ENCODE data around the gene SLC9A8.
"Not testable (repeated sequence)": the region's sequence is repeated elsewhere in the genome, so short reads cannot be mapped to it uniquely, and the experiment has no call there.

DNA sequence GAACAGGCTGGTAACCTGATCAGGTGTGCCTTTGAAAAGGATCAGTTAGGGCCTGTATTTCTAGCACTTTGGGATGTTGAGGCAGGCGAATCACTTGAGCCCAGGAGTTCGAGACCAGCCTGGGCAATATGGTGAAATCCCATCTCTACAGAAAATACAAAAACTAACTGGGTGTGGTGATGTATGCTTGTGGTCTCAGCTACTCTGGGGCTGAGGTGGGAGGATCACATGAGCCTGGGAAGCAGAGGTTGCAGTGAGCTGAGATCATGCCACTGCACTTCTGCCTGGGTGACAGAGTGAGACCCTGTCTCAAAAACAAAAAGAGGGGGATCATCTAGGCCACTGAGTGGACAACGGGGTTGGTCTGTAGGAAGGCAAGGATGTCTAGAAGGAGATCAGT, 48.6 kb downstream of the SLC9A8 start:
- TF ChIP-seq, protein P1, sequence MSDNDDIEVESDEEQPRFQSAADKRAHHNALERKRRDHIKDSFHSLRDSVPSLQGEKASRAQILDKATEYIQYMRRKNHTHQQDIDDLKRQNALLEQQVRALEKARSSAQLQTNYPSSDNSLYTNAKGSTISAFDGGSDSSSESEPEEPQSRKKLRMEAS (IDR thresholded peaks at IDR 0.05), result not testable (repeated sequence)
- TF ChIP-seq, protein P2, sequence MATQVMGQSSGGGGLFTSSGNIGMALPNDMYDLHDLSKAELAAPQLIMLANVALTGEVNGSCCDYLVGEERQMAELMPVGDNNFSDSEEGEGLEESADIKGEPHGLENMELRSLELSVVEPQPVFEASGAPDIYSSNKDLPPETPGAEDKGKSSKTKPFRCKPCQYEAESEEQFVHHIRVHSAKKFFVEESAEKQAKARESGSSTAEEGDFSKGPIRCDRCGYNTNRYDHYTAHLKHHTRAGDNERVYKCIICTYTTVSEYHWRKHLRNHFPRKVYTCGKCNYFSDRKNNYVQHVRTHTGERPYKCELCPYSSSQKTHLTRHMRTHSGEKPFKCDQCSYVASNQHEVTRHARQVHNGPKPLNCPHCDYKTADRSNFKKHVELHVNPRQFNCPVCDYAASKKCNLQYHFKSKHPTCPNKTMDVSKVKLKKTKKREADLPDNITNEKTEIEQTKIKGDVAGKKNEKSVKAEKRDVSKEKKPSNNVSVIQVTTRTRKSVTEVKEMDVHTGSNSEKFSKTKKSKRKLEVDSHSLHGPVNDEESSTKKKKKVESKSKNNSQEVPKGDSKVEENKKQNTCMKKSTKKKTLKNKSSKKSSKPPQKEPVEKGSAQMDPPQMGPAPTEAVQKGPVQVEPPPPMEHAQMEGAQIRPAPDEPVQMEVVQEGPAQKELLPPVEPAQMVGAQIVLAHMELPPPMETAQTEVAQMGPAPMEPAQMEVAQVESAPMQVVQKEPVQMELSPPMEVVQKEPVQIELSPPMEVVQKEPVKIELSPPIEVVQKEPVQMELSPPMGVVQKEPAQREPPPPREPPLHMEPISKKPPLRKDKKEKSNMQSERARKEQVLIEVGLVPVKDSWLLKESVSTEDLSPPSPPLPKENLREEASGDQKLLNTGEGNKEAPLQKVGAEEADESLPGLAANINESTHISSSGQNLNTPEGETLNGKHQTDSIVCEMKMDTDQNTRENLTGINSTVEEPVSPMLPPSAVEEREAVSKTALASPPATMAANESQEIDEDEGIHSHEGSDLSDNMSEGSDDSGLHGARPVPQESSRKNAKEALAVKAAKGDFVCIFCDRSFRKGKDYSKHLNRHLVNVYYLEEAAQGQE (IDR thresholded peaks at IDR 0.05; ENCODE audit: low read depth), result not testable (repeated sequence)
- TF ChIP-seq, protein P3, sequence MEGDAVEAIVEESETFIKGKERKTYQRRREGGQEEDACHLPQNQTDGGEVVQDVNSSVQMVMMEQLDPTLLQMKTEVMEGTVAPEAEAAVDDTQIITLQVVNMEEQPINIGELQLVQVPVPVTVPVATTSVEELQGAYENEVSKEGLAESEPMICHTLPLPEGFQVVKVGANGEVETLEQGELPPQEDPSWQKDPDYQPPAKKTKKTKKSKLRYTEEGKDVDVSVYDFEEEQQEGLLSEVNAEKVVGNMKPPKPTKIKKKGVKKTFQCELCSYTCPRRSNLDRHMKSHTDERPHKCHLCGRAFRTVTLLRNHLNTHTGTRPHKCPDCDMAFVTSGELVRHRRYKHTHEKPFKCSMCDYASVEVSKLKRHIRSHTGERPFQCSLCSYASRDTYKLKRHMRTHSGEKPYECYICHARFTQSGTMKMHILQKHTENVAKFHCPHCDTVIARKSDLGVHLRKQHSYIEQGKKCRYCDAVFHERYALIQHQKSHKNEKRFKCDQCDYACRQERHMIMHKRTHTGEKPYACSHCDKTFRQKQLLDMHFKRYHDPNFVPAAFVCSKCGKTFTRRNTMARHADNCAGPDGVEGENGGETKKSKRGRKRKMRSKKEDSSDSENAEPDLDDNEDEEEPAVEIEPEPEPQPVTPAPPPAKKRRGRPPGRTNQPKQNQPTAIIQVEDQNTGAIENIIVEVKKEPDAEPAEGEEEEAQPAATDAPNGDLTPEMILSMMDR (IDR thresholded peaks at IDR 0.05 in 2 of 3, conservative IDR thresholded peaks at IDR 0.05 in 1 of 3; ENCODE audit: borderline replicate concordance in 1 of 3, insufficient read depth in 1 of 3, low read depth in 2 of 3, low read length in 2 of 3), result not testable (repeated sequence)
- TF ChIP-seq, protein P4, sequence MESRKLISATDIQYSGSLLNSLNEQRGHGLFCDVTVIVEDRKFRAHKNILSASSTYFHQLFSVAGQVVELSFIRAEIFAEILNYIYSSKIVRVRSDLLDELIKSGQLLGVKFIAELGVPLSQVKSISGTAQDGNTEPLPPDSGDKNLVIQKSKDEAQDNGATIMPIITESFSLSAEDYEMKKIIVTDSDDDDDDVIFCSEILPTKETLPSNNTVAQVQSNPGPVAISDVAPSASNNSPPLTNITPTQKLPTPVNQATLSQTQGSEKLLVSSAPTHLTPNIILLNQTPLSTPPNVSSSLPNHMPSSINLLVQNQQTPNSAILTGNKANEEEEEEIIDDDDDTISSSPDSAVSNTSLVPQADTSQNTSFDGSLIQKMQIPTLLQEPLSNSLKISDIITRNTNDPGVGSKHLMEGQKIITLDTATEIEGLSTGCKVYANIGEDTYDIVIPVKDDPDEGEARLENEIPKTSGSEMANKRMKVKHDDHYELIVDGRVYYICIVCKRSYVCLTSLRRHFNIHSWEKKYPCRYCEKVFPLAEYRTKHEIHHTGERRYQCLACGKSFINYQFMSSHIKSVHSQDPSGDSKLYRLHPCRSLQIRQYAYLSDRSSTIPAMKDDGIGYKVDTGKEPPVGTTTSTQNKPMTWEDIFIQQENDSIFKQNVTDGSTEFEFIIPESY (IDR thresholded peaks at IDR 0.05; ENCODE audit: extremely low read depth, insufficient replicate concordance, low read length), result not testable (repeated sequence)
- TF ChIP-seq CEBPB (IDR thresholded peaks at IDR 0.05; ENCODE audit: low read depth); JUND (IDR thresholded peaks at IDR 0.05); EZH2 (IDR thresholded peaks at IDR 0.05); ZNF274 (IDR thresholded peaks at IDR 0.05; ENCODE audit: low read depth, low read length); ZFX (IDR thresholded peaks at IDR 0.05); POLR2A (IDR thresholded peaks at IDR 0.05; ENCODE audit: borderline replicate concordance, extremely low read depth, insufficient read depth, insufficient read length): not testable (repeated sequence)
